Activated CD4-positive, alpha-beta T cell treated with anti-CD3 and anti-CD28 coated beads, Interleukin-2, amount 50 U/mL, for 1 hour (primary cell): ENCODE results near the gene ACYP2.
"Not testable (repeated sequence)": the region's sequence is repeated elsewhere in the genome, so short reads cannot be mapped to it uniquely, and the experiment has no call there.

Experiments
- DNase-seq: peaks from one replicate; pipeline ENCODE4 v3.0.0-alpha.2; 2020

The ACYP2 gene

DNA sequence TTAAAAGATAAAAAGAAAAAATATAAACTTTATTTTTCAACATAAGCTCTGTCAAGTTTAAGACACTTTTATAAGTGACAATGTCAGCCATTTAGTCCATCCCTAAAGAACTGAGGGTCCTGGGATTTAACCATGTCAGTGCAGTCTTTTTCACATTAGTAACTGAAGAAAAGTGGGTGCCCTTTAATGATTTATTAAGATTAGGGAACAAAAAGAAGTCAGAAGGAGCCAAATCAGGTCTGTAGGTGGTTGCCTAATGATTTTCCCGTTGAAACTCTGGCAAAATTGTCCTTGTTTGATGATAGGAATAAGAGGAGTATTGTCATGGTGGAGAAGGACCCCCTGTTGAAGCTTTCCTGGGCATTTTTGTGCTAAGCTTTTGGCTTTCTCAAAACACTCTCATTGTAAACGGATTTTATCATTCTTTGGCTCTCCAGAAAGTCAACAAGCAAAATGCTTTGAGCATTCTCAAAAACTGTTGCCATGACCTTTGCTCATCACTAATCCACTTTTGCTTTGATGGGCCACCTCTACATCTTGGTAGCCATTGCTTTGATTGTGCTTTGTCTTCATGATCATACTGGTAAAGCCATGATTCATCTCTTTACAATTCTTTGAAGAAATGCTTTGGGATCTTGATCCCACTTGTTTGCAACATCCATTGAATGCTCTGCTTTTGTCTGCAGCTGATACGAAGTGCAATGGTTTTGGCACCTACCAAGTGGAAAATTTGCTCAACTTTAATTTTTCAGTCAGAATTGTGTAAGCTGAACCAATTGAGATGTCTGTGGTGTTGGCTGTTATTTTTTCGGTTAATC is 118.6 kb downstream of the ACYP2 start:
- no peak for DNase-seq

DNA sequence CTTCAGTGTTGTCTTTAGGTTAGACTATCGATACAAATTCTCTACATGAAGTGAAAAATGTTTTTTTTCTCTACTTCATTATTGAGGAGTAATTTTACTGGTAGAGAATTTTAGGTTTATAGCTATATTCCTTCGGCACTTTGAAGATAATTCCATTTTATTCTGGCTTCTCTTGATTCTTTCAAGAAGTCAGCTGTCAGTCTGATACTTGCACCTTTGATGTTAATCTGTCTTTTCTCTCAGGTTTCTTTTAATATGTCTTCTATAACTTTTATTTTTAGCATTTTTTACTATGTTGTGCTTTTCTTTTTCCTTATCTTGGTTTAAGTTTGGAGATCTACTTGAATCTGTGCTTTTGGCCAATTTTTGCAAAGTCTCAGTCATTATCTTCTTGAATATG is 122.0 kb downstream of the ACYP2 start:
- no peak for DNase-seq

DNA sequence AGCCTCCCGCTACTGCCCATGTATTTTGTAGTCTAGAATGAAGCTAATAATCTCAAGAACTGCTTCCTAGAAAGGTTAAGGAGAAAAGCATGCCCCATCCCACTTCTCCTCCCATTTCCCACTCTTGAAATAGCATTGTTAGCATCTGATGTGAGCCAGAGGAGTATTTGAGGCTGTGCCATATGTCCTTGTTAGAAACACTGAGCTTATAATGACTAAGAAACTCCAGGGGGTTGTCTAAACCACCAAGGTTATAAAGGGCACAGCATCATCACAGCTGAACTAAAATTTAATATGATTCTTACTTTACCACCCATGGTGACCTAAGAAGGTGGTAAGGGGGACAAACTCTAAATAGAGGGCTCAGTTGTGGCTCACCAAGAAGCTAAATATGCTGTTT is 124.0 kb downstream of the ACYP2 start:
- DNase-seq, result no peak

DNA sequence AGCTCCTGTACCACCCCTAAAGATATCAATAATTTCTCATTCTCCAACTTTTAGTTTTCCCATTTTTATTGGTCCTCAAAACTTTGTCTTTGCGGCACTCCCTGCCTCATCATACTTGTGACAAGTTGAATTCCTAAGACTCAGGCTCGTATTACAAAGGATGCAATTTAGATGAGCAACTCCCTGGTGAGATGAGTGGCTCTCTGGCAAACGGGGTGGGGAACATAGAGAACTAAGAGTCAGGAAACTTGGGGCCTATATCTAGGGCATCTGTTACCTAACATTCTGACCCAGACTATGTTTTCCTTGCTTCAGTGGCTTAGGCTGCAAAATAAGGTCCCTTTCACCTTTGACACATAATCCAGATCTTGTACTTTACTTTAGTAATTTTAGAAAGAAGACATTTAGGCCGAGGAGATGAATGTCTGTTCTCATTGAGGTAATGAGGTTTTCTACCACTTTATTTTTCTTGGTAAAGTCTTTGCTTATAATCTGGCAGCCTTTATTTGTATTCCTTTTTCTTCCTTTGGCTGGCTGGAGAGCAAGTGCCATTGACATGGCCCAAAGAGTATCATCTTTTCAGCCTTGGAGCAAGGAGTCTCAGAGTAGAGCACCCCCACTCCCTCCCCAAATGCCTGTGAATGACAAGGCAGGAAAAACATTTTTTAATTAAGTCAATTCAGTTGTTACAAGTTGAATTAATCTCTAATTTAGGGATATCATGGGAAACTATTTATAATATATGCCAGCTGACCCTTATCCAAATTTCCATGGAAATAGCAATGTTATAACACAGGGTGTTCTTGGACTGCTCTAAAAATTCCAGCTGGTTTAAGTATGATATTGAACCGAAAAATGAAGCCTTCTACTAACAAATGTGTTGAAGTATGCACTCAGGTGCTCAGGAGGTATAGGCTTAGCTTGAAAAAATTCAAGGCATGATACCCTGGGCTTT is 125.4 kb downstream of the ACYP2 start:
- DNase-seq, result no peak

DNA sequence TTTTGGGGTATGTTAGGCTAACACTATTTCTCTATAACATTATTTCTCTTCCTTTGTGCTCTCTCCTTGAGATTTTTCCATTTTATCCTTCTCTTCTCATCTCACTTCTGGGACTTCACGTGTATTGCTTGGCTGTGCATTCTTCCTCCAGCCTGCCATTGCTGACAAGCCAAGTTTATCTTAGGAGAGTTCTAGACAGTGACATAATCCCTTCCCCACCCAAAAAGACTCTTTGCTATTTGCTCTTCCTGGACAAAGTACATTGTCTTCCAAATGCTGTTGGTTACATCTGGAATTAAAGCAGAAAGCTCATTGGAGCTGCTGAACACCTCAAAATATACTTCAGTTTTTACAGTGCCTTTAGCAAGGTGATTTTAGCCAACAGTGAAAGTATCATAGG is 131.7 kb downstream of the ACYP2 start:
- DNase-seq, result no peak

DNA sequence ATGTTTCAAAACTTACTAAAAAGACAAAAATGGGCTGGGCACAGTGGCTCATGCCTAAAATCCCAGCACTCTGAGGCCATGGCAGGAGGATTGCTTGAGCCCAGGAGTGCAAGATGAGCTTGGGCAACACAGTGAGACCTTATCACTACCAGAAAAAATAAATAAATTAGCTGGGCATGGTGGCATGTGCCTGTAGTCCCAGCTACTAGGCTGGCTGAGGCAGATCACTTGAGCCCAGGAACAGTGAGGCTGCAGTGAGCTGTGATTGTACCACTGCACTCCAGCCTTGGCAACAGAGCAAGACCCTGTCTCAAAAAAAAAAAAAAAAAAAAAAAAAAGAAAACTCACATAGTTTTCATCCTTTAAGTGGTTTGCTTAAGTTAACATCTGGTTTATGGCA is 134.2 kb downstream of the ACYP2 start:
- DNase-seq, result no peak

DNA sequence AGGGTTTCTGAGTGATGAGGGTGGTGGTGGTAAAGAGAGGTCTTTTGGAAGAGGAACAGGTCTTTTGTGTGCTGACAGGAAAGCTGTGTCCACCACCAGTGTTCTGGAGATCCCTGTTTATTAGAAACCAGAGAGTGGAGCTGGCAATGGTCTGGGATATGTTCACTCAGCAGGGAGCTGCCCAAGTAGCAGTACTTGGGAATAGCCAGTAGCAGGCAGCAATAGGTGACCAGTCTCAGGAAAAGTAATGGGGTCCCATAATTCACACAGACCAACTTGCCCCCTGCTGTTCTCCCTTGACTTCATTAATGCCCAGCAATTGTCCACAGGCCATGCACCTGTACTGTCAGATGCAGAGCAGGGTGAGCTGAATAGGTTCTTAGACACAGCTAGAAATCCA is 138.8 kb downstream of the ACYP2 start:
- no peak for DNase-seq

DNA sequence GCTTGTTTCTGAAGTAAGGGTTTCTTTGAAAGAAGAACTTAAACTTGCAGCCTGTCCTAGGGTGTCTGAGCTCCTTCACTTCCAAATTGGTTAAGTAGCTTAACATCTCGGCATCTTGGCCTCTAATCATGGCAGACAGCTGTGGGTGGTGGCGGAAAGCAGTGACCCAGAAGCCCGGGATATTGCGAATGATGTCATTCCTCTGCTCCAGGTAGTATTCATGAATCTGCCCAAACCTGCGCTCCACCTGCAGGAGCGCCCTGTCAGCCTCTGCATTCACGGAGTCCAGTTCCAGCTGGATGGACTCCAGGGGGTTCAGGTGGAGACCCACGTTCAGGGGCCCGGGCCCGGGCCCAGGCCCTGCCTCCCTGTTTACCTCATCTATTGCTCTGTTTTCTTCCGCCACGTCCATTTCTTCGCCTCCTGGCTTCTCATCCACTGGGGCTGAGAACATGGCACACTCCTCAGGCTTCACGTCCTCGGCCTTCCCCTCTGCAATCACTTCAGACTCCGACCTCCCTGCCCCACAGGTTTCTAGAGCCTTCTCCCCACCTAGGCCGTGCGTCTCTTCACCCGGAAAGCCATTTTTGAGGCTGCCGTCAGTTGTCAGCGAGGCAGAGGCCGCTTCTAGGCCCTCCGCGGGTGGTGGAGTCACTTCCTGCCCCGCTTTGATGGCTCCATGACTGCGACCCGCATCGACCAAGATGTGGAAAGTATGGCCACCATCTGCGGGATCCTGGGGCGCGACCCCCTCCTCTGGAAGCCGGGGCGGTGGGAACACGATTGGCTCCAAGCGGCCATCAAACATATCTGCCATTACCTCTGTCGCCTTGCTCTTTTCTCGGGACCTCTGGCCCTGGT is 140.0 kb downstream of the ACYP2 start:
- no peak for DNase-seq

DNA sequence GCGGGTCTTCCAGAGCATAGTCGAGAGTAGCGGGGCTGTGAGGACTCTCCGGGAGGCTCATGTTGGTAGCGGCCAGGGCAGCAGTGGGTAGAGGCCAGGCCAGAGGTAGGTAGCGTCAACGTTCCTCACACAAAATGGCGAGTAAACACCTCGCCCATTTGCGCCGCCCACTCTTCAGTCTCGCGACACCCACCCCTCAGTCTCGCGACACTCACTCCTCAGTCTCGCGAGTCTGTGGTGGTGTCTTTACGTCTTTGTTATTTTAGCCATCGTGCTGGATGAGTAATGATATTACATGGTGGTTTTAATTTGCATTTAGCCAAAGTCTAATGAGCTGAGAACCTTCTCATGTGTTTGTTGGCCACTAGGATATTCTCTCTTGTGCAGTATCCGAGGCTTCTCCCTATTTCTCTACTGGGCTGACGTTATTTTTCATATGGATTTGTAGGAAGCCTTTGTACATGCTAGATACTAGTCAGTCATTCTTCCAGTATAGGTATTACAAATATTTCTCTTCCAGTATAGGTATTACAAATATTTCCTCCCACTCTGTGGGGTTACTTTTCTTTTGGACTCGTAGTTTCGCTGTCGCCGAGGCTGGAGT is 140.8 kb downstream of the ACYP2 start, which contains the start of gene TSPYL6:
Gene TSPYL6 (minus strand): TSS at position 139 of the 604 bp plus-strand sequence. CDS start 78 bp downstream, at position 61.
- no peak for DNase-seq

DNA sequence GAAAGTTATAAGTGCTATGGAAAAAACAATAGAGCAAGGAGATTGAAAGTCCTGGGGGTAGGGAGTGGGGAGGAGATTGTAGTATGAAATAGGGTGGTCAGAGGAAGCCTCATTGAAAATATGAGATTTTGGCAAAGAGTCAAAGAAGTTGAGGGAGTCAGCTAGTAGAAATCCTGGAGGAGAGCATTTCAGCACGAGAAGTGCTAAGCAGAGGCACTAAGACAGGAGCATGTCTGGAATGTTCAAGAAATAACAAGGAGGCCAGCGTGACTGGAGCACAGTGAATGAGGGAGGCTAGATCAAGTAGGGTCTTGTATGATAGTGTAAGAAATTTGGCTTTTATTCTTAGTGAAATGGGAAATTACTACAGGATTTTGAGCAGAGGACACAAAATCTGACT is 142.8 kb downstream of the ACYP2 start:
- DNase-seq, result no peak

DNA sequence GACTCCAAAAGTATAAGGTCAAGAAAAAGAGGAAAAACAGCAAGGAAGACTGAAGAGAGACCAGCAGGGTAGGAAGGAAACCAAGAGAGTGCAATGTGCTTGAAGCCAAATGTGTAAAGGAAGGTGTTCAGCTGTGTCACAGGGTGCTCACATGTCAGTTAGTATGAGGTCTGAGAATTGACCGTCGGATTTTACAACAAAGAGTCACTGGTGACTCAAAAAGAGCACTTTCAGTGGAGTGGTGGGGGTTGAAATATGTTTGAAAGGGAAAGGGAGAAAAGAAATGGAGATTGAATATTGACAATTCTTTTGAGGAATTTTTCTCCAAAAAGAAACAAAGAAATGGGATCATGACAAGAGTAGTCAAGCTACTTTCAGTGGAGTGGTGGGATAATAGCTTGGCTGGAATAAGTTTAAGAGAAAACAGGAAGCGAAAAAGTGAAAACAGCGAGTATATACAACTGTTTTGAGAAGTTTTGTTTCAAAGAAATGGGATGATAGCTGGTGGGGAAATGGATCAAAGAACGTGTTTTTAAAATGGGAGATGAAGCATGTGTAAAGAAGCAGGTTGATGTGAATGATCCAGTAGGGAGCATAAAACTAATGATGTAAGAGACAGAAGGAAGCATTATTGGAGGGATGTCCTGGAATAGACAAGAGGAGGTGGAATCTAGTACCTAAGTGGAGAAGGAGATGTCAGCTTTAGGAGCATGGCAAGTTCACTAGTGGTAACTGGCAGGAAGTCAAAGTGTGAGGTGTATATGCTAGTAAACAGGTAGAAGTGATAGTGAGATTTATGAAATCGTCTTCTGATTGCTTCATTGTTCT is 144.2 kb downstream of the ACYP2 start:
- DNase-seq, result no peak

DNA sequence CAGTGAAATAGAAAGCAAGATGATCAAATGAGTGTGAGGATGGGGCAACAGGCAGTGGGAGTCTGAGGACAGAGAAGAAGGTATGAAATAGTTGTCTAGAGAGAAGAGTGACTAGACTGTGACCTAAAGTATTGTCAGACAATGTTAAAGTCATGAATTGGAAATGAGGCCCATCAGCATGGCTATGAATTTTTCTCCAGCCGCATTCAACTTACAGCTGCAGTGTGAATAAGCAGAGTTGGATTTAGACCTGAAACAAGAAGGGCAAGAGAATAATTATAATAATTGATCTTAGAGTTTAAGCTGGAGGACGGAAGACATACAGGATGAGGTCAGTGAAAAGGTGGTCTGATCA is 144.8 kb downstream of the ACYP2 start:
- DNase-seq, result no peak

DNA sequence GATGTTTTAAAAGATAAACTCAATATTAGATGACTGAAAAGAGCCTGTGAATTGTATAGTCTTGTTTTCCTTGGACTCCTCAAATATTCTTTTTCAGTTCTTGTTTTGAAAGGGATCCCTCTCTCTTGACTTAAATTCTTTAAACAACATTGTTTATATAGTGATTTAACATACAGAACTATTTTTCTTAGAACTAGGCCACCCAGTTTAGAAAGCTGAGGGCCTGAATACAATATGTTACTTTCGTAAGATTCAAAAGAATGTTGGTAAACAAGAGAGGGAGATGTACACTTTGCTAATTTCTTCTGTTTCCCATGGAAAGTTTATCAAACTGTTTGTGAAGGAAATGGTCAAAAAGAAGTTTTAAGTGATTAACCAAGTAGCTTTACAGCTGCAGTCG is 146.1 kb downstream of the ACYP2 start:
- DNase-seq, result no peak

DNA sequence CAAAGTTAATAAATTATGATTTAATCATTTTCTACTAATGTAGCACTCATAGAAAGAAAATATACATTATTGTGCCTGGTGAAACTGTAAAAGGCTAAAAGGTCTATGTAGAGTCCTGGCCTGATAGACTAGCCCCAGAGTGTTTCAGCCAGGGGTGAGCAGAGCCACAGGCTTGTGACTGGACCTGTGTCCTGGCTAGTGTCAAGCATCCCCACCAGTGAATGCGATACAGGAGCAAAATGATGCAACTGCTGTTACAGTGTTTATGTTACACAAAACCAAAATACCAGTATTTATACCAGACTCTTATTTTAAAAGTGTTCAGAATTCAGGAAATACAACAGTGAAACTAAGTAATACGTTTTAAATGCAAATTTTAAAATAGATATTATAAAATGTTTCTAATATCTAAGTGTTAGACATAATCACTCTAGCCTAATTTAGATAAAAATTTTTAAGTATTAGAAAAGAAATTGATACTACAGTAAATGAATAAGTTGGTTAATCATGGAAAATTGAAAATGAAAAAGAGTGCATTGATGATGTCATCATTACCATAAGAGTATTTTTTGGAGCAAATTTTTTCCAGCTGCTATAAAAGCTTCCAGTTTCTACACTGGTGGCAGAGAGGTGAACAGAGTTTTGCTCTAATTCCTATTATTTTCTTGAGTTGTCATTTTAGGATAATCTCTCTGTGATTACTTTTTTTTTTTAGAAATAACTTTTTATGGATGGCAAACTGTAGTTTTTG is 146.8 kb downstream of the ACYP2 start:
- no peak for DNase-seq

DNA sequence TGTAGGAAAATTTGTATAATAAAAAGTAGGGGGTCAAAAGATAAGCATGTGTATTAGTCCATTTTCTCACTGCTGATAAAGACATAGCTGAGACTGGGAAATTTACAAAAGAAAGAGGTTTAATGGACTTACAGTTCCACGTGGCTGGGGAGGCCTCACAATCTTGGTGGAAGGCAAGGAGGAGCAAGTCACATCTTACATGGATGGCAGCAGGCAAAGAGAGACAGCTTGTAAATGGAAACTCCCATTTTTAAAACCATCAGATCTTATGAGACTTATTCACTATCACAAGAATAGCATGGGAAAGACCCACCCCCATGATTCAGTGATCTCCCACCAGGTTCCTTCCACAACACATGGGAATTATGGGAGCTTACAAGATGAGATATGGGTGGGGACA is 149.7 kb downstream of the ACYP2 start:
- not testable (repeated sequence) for DNase-seq

DNA sequence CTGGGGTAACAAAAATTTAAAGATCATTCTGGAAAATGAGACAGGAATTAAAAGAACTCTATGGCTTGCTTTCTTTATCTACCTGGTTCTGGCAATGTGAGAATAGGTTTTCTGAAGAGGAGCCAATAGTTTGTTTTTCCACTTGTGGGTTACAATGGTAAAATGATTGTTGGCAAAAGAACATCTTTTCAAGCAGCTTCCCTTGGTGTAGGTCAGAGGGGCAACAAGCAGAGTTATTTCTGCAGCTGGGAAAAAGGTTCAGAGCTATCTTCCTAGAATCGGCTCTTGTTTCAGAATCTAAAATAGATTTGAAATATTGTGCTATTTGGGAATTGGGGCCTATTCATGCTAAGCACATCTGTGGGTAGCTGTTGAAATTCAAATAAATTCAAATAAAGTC is 152.2 kb downstream of the ACYP2 start:
- no peak for DNase-seq

DNA sequence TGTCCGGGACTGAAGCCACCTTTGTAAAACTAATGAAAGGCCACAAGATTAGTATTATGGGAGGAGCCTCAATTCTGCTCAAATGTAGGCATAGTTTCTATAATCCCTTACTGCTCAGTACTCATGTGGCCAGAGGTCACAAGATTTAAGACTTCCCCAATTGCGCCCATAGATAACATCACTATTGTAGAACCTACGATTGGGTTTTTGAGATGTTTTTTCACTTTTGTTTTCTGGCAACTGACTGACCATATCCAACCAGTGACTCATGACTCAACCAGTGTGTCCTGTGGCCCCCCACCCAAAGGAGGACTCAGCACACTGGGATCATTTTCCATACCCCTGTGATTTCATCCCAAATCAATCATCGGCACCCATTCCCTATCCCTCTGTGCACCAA is 155.8 kb downstream of the ACYP2 start:
- DNase-seq, result no peak

DNA sequence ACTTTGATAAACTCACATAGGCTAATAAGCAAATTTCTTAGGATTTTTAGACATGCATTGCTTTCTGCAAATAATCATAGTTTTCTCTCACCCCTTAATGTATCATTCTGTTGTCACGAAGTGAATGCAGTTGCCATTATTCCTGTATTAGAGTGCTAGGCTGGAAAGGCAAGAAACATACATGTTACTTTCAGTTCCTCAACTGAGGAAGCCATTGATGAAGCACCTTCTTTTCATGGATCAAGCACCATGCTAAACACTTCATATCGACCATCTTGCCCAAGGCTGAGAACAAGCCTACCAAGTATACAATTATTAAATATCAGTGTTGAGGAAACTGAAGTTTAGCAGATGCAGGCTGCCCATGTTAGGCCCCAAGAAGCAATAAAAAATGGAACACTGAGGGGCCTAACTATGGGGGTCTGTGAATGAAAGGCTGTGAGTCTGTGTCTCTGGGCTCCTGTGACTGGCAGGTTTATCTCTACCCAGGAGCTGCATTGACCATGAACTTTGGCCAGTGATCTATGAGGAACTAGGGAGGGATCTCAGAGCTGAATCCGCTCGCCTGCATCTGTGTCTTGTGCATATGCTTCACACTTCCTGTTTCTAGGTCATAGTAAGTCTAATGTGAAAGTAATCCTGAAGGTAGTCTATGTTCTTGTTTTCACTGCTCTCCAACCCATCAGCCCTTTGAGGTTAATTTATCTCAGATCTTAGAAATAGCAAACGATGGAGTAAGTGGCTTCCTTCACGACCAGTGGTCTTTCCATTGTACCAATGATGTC is 156.6 kb downstream of the ACYP2 start:
- DNase-seq, result no peak

DNA sequence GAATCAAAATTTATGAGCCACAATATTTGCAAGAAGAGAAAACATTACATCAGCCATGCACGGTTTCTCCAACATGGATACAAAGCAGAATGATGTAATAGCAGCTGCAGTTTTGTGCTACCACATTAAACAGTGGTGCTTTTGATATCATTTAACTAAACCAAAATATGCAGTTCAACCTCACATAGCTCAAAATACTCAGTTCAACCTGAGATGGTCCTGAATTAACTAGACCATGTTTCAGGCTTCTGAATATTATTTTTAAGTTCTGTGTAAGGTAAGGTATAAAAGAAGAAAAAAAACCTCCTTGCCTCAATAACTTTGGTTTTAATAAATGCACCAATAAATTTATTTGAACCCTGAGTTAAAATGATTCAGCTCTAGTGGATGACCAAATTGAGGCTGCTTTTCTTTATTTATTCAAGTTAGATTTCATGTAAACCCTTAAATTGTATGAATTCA is 159.4 kb downstream of the ACYP2 start:
- no peak for DNase-seq

DNA sequence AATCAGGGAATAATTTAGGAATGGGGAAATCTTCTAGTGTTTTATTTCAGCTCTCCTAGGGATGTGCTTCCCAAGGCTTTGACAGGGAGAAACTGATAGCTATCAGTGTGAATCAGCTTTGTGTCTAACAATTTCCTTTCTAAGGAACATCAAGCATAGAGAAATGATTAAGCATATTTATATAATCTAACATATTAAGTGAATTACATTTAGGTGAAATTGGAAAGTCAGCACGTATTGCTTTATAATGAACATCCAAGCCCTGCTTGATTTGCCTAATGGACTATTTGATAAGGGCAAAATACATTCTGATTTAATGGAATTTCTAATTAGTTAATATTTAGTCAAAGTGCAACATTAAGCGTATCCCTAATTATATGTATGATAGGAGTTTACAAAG is 160.1 kb downstream of the ACYP2 start:
- DNase-seq, result no peak
